Esophagus squamous epithelium (tissue), 5 donors: ENCODE results near the gene POU6F2. TPM values are rescaled to one million over a fixed set of nuclear protein-coding genes. Genes with fewer than 3 reads are reported as not detected.

Experiments used
- DNase-seq: peaks from one replicate; lab custom pipeline; 2025; lab: John Stamatoyannopoulos, UW
- H3K27ac ChIP-seq, 4 donors: fragments of 200-600 bp; sonication (generic); one replicate each; pipeline ENCODE4 v1.5.1; 2016 to 2019; ENCODE audit warnings: mild to moderate bottlenecking in 1 of 4
- H3K27me3 ChIP-seq, 4 donors: fragments of 200-600 bp; sonication (generic); 1 replicate in 3 of 4; 2 replicates in 1 of 4; pipeline versions ENCODE4 v1.5.1 to v1.6.0; 2017 to 2021; ENCODE audit warnings: antibody characterized with exemption in 1 of 4
- H3K36me3 ChIP-seq, 3 donors: fragments of 200-600 bp; sonication (generic); one replicate each; pipeline ENCODE4 v1.5.1; 2016 to 2019
- H3K4me1 ChIP-seq, 3 donors: fragments of 200-600 bp; sonication (generic); one replicate each; pipeline ENCODE4 v1.5.1; 2017 to 2019
- H3K4me3 ChIP-seq, 4 donors: fragments of 200-600 bp; sonication (generic); 1 replicate in 3 of 4; 2 replicates in 1 of 4; pipeline ENCODE4 v1.5.1; 2016 to 2019; ENCODE audit warnings: mild to moderate bottlenecking in 2 of 4, moderate library complexity in 1 of 4
- H3K9me3 ChIP-seq, 3 donors: fragments of 200-600 bp; sonication (generic); one replicate each; pipeline ENCODE4 v1.5.1; 2016 to 2019
- POLR2A ChIP-seq, 4 donors: fragments of 450-650 bp; IDR thresholded peaks; one replicate each; pipeline ENCODE4 v1.6.1; 2017; ENCODE audit warnings: antibody characterized with exemption in 4 of 4, mild to moderate bottlenecking in 4 of 4, moderate library complexity in 3 of 4
- WGBS, 2 donors: methylation state at CpG; one replicate each; pipeline ENCODE4 v1.1.5; 2018; 5-methylcytosine and 5-hydroxymethylcytosine counted together
- intact Hi-C: fragments of 100-400 bp; cut with DNase I; formaldehyde crosslinking; loops from one replicate; pipeline ENCODE4 v1.15.0; 2022
- total RNA-seq, 4 donors: library from RNA; depleted of rRNA; stranded (reverse); fragments of >200 nt; gene quantifications; one replicate each; pipeline ENCODE4 v1.1.0, GENCODE V29; 2016
- TF ChIP-seq, protein P1 (sequence below), 6 experiments: fragments of 450-650 bp in 4 of 6; fragments of 200-600 bp in 2 of 6; sonication (generic) in 2 of 6; IDR thresholded peaks; one replicate each; pipeline ENCODE4 v1.5.1; 2016 to 2019; ENCODE audit warnings: antibody characterized with exemption in 6 of 6, mild to moderate bottlenecking in 4 of 6, moderate library complexity in 4 of 6
- donor health status: DM: yes; HTN: yes; CAD: no.

POU6F2 gene
- total RNA-seq, 4 donors from 2014 or later = 0.76 to 1.6 TPM; not detected in 2

DNA sequence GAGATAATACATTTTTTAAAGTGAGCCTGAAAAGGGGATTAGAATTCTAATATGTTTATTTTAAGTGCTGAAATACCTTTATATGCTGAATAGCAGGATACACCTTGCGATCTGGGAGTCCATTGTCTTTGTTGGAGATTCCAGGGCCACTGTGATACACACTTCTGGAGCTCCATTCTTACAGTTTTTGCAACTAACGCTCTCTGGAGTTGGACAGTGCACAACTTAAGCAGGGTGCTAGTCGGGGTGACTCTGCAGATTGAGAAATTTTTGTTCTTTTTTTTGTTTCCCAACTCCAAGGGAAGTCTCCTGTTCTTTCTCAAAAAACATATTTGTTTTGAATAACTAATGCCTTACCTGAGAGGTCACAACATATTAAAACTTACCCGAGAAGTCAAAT is 23.7 kb upstream of the POU6F2 start:
- intact Hi-C loops = no loop called here
- DNase-seq = no peak
- Histone ChIP-seq H3K9me3 (no peaks in the 10 kb centered on the region), H3K4me3 (no peak overlapping the region), H3K36me3 (no peaks in the 10 kb centered on the region), H3K27ac (no peak overlapping the region), H3K27me3 (no peaks in the 10 kb centered on the region), H3K4me1 (no peaks in the 10 kb centered on the region)
- no peak for TF ChIP-seq POLR2A (IDR thresholded peaks at IDR 0.05)
- TF ChIP-seq, protein P1, sequence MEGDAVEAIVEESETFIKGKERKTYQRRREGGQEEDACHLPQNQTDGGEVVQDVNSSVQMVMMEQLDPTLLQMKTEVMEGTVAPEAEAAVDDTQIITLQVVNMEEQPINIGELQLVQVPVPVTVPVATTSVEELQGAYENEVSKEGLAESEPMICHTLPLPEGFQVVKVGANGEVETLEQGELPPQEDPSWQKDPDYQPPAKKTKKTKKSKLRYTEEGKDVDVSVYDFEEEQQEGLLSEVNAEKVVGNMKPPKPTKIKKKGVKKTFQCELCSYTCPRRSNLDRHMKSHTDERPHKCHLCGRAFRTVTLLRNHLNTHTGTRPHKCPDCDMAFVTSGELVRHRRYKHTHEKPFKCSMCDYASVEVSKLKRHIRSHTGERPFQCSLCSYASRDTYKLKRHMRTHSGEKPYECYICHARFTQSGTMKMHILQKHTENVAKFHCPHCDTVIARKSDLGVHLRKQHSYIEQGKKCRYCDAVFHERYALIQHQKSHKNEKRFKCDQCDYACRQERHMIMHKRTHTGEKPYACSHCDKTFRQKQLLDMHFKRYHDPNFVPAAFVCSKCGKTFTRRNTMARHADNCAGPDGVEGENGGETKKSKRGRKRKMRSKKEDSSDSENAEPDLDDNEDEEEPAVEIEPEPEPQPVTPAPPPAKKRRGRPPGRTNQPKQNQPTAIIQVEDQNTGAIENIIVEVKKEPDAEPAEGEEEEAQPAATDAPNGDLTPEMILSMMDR (IDR thresholded peaks at IDR 0.05) = no peak
- WGBS, 2 donors = 60 to 64% methylated on average over 4 of the region's 4 CpGs

DNA sequence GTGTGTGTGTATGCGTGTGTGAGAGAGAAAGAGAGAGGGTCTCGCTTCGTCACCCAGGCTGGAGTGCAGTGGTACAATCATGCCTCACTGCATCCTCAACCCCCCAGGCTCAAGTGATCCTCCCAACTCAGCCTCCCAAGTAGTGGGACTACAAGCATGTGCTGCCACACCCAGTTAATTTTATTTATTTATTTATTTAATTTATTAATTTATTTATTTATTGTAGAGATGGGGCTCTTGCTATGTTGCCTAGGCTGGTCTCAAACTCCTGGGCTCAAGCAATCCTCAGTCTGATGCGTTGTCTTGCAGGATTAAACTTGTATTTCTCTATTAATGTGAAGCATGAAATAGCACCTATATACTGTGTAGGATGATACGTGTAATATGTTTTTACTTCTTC is 21.8 kb upstream of the POU6F2 start:
- Histone ChIP-seq H3K36me3 (no peaks in the 10 kb centered on the region), H3K27ac (no peak overlapping the region), H3K27me3 (no peaks in the 10 kb centered on the region), H3K4me1 (no peaks in the 10 kb centered on the region), H3K4me3 (no peak overlapping the region), H3K9me3 (no peaks in the 10 kb centered on the region)
- no peak for DNase-seq
- TF ChIP-seq, protein P1 (IDR thresholded peaks at IDR 0.05) = no peak
- TF ChIP-seq POLR2A (IDR thresholded peaks at IDR 0.05) = no peak
- WGBS, 2 donors = 73 to 81% methylated on average over 5 of the region's 5 CpGs
- intact Hi-C loops = no loop called here

DNA sequence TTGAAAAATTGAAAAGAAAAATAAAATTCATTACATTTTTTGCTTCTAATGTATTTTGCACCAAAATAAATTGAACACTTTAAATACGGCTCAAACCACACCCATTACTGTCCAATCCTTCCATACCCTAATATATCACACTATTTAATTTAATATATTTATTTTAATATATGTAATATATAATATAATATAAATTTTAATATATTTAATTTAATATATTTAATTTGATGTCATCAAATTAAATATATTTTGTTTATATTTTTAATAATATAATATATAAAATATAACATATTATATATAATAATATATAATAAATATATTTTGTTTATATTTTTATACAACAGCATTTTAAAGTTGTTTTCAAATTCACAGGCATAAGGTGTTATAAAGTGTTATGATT is 15.7 kb upstream of the POU6F2 start:
- H3K4me3 ChIP-seq = no peak overlapping the region
- no peaks in the 10 kb centered on the region for H3K36me3 ChIP-seq
- TF ChIP-seq, protein P1 (IDR thresholded peaks at IDR 0.05) = no peak
- TF ChIP-seq POLR2A (IDR thresholded peaks at IDR 0.05) = no peak
- 80 to 82% methylated on average over 1 of the region's 1 CpG for WGBS, 2 donors
- no peaks in the 10 kb centered on the region for H3K9me3 ChIP-seq
- H3K27me3 ChIP-seq = no peaks in the 10 kb centered on the region
- no peak for DNase-seq
- intact Hi-C loops = no loop called here
- no peak overlapping the region for H3K27ac ChIP-seq
- no peaks in the 10 kb centered on the region for H3K4me1 ChIP-seq

DNA sequence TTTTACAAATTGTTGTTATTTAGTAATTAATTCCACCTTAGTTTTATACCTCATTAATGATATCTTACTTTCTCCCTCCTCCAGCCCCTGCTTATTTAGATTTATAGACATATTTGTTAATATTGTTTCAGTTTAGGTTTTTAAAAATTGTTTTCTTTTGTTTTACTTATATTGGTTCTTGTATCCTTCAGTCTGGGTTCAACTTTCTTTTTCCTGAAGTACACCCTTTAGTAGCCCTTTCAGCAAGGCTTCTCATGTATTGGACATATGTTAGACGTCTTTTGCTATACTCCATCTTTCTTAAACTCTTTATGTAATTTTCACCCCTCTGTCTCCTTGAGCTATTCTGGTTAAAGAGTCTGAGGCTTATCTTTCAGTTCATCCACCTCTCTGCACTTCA is 12.8 kb upstream of the POU6F2 start:
- H3K4me1 ChIP-seq = no peaks in the 10 kb centered on the region
- intact Hi-C loops = no loop called here
- whole genome bisulfite sequencing, 2 donors = 63 to 68% methylated on average over 1 of the region's 1 CpG
- no peak overlapping the region for H3K27ac ChIP-seq
- H3K27me3 ChIP-seq = no peaks in the 10 kb centered on the region
- no peaks in the 10 kb centered on the region for H3K36me3 ChIP-seq
- no peak overlapping the region for H3K4me3 ChIP-seq
- DNase-seq = no peak
- no peaks in the 10 kb centered on the region for H3K9me3 ChIP-seq
- TF ChIP-seq, protein P1 (IDR thresholded peaks at IDR 0.05) = no peak
- no peak for TF ChIP-seq POLR2A (IDR thresholded peaks at IDR 0.05)

DNA sequence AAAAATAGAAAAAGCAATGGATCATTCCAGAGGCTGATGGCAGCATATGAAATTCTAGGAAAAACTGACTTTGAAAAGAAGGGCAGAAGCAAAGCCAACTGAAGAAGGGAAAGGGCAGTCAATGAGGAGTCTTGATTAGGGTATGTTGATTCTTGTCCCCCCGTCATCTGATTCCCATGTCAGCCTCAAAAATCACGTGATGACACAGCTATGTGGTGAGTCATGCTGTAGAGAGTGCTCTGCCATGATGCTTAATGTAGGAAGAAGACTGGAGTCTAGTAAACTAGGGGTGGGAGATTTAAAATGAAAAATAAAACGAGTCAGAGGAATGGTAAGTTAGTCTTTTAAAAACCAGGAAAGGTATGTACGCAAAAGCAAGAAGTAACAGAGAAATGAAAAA is 3.9 kb upstream of the POU6F2 start:
- Histone ChIP-seq H3K4me1 (peaks cover 0 to 6% (median 0%) of the 10 kb centered on the region in 3 donors), H3K4me3 (no peak overlapping the region), H3K27me3 (peaks cover 0 to 27% (median 0%) of the 10 kb centered on the region in 4 donors), H3K27ac (no peak overlapping the region), H3K36me3 (no peaks in the 10 kb centered on the region), H3K9me3 (no peaks in the 10 kb centered on the region)
- intact Hi-C loops = no loop called here
- 44 to 54% methylated on average over 4 of the region's 4 CpGs for WGBS, 2 donors
- TF ChIP-seq POLR2A (IDR thresholded peaks at IDR 0.05) = no peak
- TF ChIP-seq, protein P1 (IDR thresholded peaks at IDR 0.05) = no peak
- DNase-seq = no peak
